ENCODE data around the gene SNAP91.

The SNAP91 gene

DNA sequence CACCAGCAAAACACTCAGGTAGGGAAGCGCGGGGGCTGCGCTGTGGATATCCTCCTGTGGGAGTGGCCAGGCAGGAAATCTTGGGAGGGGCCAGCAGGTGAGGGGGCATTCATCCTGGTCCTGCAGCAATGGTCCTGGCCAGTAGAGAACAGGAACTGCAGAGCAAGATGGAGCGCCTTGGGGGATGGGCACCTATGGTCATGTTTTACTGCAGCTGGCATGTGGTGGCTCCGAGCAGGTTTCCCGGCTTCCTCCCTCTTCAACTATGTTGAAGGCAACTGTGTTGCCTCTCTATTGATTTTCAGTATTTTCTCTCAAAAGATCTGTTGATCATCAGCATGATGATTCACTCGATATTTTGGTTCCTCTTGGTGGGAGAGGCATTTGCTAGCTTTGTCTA is 70.9 kb downstream of the SNAP91 start:
- TF ChIP-seq POLR2AphosphoS5 (IDR thresholded peaks at IDR 0.05; ENCODE audit: low read depth, low read length) (no peak), TAF1 (IDR thresholded peaks at IDR 0.05; ENCODE audit: borderline replicate concordance, insufficient read depth, low read length) (no peak), SIN3A (IDR thresholded peaks at IDR 0.05; ENCODE audit: borderline replicate concordance, insufficient read depth, low read length) (no peak), FOXP2 (optimal IDR thresholded peaks at IDR 0.05; ENCODE audit: borderline replicate concordance, extremely low read depth, extremely low read length, insufficient read depth) (no peak)
- TF ChIP-seq, protein P1, sequence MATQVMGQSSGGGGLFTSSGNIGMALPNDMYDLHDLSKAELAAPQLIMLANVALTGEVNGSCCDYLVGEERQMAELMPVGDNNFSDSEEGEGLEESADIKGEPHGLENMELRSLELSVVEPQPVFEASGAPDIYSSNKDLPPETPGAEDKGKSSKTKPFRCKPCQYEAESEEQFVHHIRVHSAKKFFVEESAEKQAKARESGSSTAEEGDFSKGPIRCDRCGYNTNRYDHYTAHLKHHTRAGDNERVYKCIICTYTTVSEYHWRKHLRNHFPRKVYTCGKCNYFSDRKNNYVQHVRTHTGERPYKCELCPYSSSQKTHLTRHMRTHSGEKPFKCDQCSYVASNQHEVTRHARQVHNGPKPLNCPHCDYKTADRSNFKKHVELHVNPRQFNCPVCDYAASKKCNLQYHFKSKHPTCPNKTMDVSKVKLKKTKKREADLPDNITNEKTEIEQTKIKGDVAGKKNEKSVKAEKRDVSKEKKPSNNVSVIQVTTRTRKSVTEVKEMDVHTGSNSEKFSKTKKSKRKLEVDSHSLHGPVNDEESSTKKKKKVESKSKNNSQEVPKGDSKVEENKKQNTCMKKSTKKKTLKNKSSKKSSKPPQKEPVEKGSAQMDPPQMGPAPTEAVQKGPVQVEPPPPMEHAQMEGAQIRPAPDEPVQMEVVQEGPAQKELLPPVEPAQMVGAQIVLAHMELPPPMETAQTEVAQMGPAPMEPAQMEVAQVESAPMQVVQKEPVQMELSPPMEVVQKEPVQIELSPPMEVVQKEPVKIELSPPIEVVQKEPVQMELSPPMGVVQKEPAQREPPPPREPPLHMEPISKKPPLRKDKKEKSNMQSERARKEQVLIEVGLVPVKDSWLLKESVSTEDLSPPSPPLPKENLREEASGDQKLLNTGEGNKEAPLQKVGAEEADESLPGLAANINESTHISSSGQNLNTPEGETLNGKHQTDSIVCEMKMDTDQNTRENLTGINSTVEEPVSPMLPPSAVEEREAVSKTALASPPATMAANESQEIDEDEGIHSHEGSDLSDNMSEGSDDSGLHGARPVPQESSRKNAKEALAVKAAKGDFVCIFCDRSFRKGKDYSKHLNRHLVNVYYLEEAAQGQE (IDR thresholded peaks at IDR 0.05; ENCODE audit: insufficient read depth in 1 of 2, low read depth in 2 of 2, low read length in 2 of 2) = no peak

DNA sequence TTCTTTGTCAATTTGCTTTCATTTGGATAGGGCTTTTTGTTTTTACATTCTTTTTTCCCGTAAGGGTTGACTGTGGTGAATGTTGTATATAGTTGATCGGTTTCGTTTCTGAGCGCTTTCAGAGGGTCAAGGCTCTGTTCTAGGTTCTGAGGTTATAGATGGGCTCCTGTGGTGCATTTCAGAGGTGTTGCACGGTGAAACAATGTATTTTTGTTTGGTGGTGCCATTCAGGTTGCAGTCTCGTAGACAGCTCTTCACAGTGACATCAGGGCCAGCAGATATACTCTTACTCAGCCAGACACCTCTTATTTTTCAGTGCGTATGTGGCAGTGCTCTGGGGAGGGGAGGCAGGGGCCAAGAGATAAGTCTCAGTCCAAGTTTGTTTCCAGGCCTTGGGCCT is 72.1 kb downstream of the SNAP91 start:
- TF ChIP-seq FOXP2 (optimal IDR thresholded peaks at IDR 0.05; ENCODE audit: borderline replicate concordance, extremely low read depth, extremely low read length, insufficient read depth) (no peak), TAF1 (IDR thresholded peaks at IDR 0.05; ENCODE audit: borderline replicate concordance, insufficient read depth, low read length) (no peak), POLR2AphosphoS5 (IDR thresholded peaks at IDR 0.05; ENCODE audit: low read depth, low read length) (no peak), SIN3A (IDR thresholded peaks at IDR 0.05; ENCODE audit: borderline replicate concordance, insufficient read depth, low read length) (no peak)
- TF ChIP-seq, protein P1 (IDR thresholded peaks at IDR 0.05; ENCODE audit: insufficient read depth in 1 of 2, low read depth in 2 of 2, low read length in 2 of 2) = no peak

DNA sequence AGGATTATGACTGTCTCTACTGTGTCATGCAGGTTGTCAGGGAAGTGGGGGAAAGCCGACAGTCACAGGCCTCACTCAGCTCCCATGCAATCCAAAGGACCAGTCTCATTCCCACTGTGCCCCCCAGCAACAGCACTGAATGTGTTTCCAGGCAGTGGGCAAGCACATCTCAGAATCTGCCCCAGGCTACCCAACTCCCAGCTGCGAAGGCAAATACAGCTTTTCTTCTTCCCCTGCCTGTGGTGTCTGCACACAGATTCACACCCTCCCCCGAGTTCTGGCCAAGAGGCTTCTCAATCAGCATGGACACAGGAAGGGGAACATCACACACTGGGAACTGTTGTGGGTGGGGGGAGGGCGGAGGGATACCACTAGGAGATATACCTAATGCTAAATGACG is 75.3 kb downstream of the SNAP91 start:
- TF ChIP-seq TAF1 (IDR thresholded peaks at IDR 0.05; ENCODE audit: borderline replicate concordance, insufficient read depth, low read length) (no peak), SIN3A (IDR thresholded peaks at IDR 0.05; ENCODE audit: borderline replicate concordance, insufficient read depth, low read length) (no peak), FOXP2 (optimal IDR thresholded peaks at IDR 0.05; ENCODE audit: borderline replicate concordance, extremely low read depth, extremely low read length, insufficient read depth) (no peak), POLR2AphosphoS5 (IDR thresholded peaks at IDR 0.05; ENCODE audit: low read depth, low read length) (no peak)
- TF ChIP-seq, protein P1 (IDR thresholded peaks at IDR 0.05; ENCODE audit: insufficient read depth in 1 of 2, low read depth in 2 of 2, low read length in 2 of 2) = no peak

DNA sequence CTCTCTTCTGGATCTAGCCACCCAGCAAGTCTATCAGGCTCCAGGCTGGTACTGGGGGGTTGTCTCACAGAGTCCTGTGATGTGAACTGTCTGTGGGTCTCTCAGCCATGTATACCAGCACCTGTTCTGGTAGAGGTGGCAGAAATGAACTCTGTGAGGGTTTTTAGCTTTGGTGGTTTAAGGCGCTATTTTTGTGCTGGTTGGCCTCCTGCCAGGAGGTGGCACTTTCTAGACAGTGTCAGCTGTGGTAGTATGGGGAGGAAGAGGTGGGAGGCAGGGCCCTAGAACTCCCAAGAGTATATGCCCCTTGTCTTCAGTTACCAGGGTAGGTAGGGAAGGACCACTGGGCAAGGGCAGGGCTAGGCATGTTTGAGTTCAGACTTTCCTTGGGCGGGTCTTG is 75.8 kb downstream of the SNAP91 start:
- TF ChIP-seq FOXP2 (optimal IDR thresholded peaks at IDR 0.05; ENCODE audit: borderline replicate concordance, extremely low read depth, extremely low read length, insufficient read depth) = no peak
- TF ChIP-seq SIN3A (IDR thresholded peaks at IDR 0.05; ENCODE audit: borderline replicate concordance, insufficient read depth, low read length) = no peak

- TF ChIP-seq, protein P1 (IDR thresholded peaks at IDR 0.05; ENCODE audit: insufficient read depth in 1 of 2, low read depth in 2 of 2, low read length in 2 of 2) = no peak
- TF ChIP-seq POLR2AphosphoS5 (IDR thresholded peaks at IDR 0.05; ENCODE audit: low read depth, low read length) (no peak), FOXP2 (optimal IDR thresholded peaks at IDR 0.05; ENCODE audit: borderline replicate concordance, extremely low read depth, extremely low read length, insufficient read depth) (no peak), TAF1 (IDR thresholded peaks at IDR 0.05; ENCODE audit: borderline replicate concordance, insufficient read depth, low read length) (no peak), SIN3A (IDR thresholded peaks at IDR 0.05; ENCODE audit: borderline replicate concordance, insufficient read depth, low read length) (no peak)
These were observed 93.6 kb downstream of the SNAP91 start for GRCh38 chr6:83615025-83615999.

Measured in PFSK-1 (cell line).